GM19397 (cell line): Measurements from ENCODE around the gene ZFYVE28.
"Not testable (repeated sequence)": the region's sequence is repeated elsewhere in the genome, so short reads cannot be mapped to it uniquely, and the experiment has no call there.

Experiments
- ATAC-seq: cut with Tn5 transposase; IDR thresholded peaks from one replicate; pipeline ENCODE4 v1.9.1; 2021; ENCODE audit warnings: mild to moderate bottlenecking, moderate library complexity; ENCODE audit not compliant: unreplicated experiment

The ZFYVE28 gene

GRCh38 chr4:2417765-2418649, at the start of gene ZFYVE28:
Gene ZFYVE28 (minus strand): TSS chr4:2418645. CDS start chr4:2418323, 322 bp downstream.
- peak; percentile 29 for ATAC-seq

GRCh38 chr4:2465544-2465943, 47.1 kb upstream of the ZFYVE28 start:
- ATAC-seq = not testable (repeated sequence)

- ATAC-seq = no peak
These were observed 46.6 kb upstream of the ZFYVE28 start for GRCh38 chr4:2465032-2465431.

GRCh38 chr4:2462992-2463762, 44.7 kb upstream of the ZFYVE28 start:
- no peak for ATAC-seq

- ATAC-seq = peak; percentile 78
These were observed 44.0 kb upstream of the ZFYVE28 start for GRCh38 chr4:2462218-2462991.

GRCh38 chr4:2461246-2461960, 43.0 kb upstream of the ZFYVE28 start:
- no peak for ATAC-seq

GRCh38 chr4:2459589-2460349, 41.3 kb upstream of the ZFYVE28 start:
- no peak for ATAC-seq

- no peak for ATAC-seq
These were observed 40.4 kb upstream of the ZFYVE28 start for GRCh38 chr4:2458546-2459491.

GRCh38 chr4:2457481-2458295, 39.2 kb upstream of the ZFYVE28 start:
- ATAC-seq = no peak

GRCh38 chr4:2451821-2452785, 33.7 kb upstream of the ZFYVE28 start:
- no peak for ATAC-seq

GRCh38 chr4:2451036-2451520, 32.6 kb upstream of the ZFYVE28 start:
- ATAC-seq = no peak

- no peak for ATAC-seq
These were observed 32.1 kb upstream of the ZFYVE28 start for GRCh38 chr4:2450394-2451035.

GRCh38 chr4:2449511-2450392, 31.3 kb upstream of the ZFYVE28 start:
- ATAC-seq = no peak

- no peak for ATAC-seq
These were observed 30.6 kb upstream of the ZFYVE28 start for GRCh38 chr4:2449051-2449450.

- no peak for ATAC-seq
These were observed 30.1 kb upstream of the ZFYVE28 start for GRCh38 chr4:2448589-2448988.
